ENCODE results near the gene DCDC2.
A peak's percentile ranks its signal among the peaks of the same experiment; 100 is the strongest.
"Not testable (repeated sequence)": the region's sequence is repeated elsewhere in the genome, so short reads cannot be mapped to it uniquely, and the experiment has no call there.

Gene DCDC2

GRCh38 chr6:24253360-24253759 is 104.5 kb downstream of the DCDC2 start:
- no peak for DNase-seq

DNA sequence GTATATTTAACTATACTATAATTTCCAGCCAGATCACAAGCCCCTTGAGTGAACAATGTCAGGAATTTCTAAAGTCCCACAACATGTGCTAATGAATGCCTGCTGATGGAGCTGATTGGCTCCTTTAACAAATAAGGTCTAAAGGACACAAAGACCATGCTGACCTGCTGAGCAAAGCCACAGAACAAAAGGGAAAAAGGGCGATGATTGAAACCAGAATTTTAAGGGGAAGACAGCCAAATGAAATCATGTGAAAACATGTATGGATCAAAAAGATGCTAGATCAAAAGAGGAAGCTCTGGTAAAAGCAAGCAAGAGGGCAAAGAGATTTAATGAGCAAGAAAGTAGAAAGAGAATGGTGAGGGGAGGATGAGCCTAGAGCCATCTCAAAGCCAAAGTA is 105.6 kb downstream of the DCDC2 start:
- DNase-seq = no peak

GRCh38 chr6:24251339-24251738 is 106.5 kb downstream of the DCDC2 start:
- DNase-seq = no peak

GRCh38 chr6:24249926-24250325 is 107.9 kb downstream of the DCDC2 start:
- no peak for DNase-seq

- DNase-seq = no peak
Observed at GRCh38 chr6:24245275-24245674, 112.6 kb downstream of the DCDC2 start.

- no peak for DNase-seq
Observed at GRCh38 chr6:24242924-24243323, 114.9 kb downstream of the DCDC2 start.

GRCh38 chr6:24241779-24242178 is 116.1 kb downstream of the DCDC2 start:
- DNase-seq = not testable (repeated sequence)

DNA sequence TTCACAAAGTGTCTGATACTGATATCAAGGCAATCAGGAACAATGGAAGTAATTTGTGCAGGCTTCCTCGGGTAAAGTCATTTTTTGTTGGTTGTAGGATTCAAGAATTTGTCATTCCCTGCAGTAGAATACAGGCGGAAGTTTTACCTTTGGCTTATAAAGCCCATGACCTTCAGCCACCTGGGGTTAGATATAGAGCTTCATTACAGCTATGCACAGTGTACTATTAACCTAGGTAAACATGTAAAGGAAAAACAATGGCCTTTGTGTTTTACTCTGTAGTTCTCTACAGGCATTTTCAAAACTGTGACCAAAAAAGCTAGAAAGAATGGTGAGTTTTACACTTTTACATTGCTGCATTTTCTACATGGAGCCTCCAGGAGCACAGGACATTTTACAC is 116.9 kb downstream of the DCDC2 start:
- no peak for DNase-seq

DNA sequence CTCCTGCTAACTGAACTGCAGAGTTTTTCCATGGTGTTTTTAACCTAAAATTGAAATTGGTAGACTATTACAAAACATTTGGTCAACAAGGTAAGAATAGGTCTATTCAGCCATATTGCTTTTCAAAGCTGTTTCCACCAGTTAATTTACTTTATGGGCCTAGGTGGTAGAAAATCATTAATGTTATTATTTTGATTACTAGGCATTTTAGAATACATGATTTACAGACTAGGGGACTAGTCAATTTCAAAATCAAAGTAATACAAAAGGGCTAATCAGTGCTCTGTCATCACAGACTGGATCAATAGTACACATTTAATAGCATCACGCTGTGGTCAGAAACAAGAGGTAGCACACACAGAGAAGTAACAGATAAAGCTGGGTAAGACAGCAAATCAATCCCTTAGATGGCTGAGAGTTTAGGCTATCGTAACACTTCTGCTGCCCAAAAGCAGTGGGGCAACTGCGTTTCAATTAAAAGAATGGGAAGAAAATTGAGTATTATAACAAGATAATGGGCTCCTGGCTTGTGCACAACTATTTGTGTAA is 117.4 kb downstream of the DCDC2 start:
- no peak for DNase-seq

- DNase-seq = no peak
Observed at GRCh38 chr6:24238700-24239099, 119.2 kb downstream of the DCDC2 start.

GRCh38 chr6:24236779-24237178 is 121.1 kb downstream of the DCDC2 start:
- not testable (repeated sequence) for DNase-seq

- DNase-seq = no peak
Observed at GRCh38 chr6:24233813-24234442, 123.9 kb downstream of the DCDC2 start.

DNA sequence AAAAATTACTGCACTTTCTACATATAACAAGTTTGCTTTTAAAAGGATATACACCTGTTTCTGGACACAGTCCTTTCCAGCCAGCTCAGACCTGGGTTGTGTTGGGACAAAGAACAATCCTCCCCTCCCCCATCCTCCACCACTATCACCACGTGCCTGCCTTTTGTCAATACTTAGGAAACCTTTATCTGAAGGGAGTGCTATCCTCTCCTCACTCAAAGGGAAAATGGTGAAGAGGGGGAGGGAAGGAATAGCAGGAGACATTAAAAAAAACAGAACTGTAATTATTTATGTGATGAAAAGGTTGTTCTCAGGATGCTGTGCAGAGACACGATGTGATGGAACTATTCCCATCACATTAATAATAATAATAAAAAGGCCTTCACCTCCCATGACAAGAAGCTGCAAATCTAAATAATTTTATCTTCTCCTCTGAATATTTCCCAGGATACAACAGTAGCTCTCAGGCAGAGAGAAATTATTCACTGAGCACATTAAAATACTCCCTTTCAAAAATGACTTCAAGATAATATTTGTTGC is 126.4 kb downstream of the DCDC2 start:
- no peak for DNase-seq

GRCh38 chr6:24229696-24230405 is 128.0 kb downstream of the DCDC2 start:
- DNase-seq = no peak

DNA sequence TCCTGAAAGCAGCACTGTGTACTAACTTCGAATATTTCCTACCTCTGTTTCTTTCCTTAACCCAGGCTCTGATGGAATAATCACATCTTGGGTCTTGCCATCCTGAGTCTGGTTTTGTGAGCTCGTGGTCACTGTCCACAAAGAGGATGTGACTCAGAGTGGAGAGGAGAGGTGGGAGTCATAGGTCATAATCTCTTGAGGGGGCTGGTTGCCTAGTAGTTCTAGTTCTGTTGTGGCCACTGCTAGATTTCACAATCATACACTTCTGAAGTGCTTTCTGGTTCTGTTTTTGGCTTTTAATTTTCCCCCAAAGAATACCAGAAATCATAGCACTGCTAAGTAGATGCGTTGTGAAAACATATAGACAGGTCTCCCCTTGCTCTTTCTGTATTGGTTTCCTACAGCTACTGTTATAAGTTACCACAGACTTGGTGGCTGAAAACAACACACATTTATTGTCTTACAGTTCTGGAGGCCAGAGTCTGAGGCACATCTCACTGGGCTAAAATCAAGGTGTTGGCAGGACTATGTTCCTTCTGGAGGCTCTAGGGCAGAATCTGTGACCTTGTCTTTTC is 129.1 kb downstream of the DCDC2 start:
- DNase-seq = no peak

DNA sequence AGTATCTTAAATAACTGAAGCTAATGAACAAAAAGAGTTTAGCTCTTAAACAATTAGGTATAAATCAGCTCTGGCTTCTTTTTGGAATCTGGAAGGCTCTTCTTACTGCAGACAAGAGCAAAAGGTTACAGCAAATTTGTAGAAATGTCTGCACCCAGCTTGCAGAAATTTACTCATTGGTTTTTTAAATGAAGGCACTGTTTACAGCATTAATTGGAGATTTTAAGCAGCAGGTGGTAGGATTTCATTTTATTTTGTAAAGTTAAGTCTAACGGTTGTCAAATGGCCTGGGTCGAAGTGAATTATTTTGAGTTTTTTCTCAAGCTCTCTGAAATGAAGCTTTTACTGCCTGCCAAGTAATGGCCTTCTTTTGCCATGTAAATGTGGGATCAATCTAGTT is 129.7 kb downstream of the DCDC2 start:
- DNase-seq = no peak

GRCh38 chr6:24227556-24227955 is 130.3 kb downstream of the DCDC2 start:
- DNase-seq = no peak

GRCh38 chr6:24226541-24226940 is 131.3 kb downstream of the DCDC2 start:
- no peak for DNase-seq

GRCh38 chr6:24225838-24226237 is 132.0 kb downstream of the DCDC2 start:
- DNase-seq = no peak

- DNase-seq = no peak
Observed at GRCh38 chr6:24223115-24223919, 134.5 kb downstream of the DCDC2 start.

- no peak for DNase-seq
Observed at GRCh38 chr6:24219670-24220069, 138.2 kb downstream of the DCDC2 start.

- no peak for DNase-seq
Observed at GRCh38 chr6:24214984-24215383, 142.9 kb downstream of the DCDC2 start.

DNA sequence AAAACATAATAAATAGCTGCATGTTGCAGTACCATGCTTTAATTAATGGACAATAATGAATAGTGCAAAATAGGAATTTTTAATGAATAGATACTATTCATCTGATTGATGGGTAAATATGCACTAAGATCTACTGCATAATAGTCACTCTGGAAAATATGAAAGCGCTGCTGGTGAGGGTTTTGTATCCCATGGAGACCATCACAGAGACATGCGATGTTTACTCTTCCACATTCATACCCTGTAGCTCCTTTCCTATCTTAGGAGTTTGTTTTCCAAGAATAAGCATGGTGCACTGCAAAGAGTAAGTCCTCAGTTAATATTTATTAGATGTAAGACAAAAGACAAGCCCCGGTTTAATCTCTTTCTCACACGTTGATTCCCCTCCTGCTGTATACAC is 150.4 kb downstream of the DCDC2 start:
- DNase-seq = peak; percentile 6

All from NCI-H1092 treated with DMSO at 0.1 percent for 48 hours (cell line).